Vagina (tissue), 2 donors: ENCODE data around the gene SRRM4. TPM values are rescaled to one million over a fixed set of nuclear protein-coding genes. Genes with fewer than 3 reads are reported as not detected.

ENCODE experiments used
- DNase-seq, 2 donors: peaks; one replicate each; pipeline ENCODE4 v3.0.0-alpha.2; 2017; ENCODE audit errors: extremely low spot score in 2 of 2
- H3K27ac ChIP-seq: fragments of 200-600 bp; sonication (generic); one replicate; pipeline ENCODE4 v1.5.1; 2019
- H3K27me3 ChIP-seq: fragments of 200-600 bp; sonication (generic); one replicate; pipeline ENCODE4 v1.5.1; 2019
- H3K36me3 ChIP-seq, 2 donors: fragments of 200-600 bp; sonication (generic); one replicate each; pipeline ENCODE4 v1.5.1; 2017 to 2019
- H3K4me1 ChIP-seq: fragments of 200-600 bp; sonication (generic); one replicate; pipeline ENCODE4 v1.5.1; 2019
- H3K4me3 ChIP-seq, 2 donors: fragments of 200-600 bp; sonication (generic); 1 replicate in 1 of 2; 2 replicates in 1 of 2; pipeline ENCODE4 v1.5.1; 2016 to 2019
- H3K9me3 ChIP-seq: fragments of 200-600 bp; sonication (generic); one replicate; pipeline ENCODE4 v1.5.1; 2019
- POLR2A ChIP-seq, 2 donors: fragments of 450-650 bp; IDR thresholded peaks; one replicate each; pipeline ENCODE4 v1.6.1; 2017; ENCODE audit warnings: antibody characterized with exemption in 2 of 2, mild to moderate bottlenecking in 2 of 2, moderate library complexity in 2 of 2
- POLR2AphosphoS5 ChIP-seq, 2 donors: sonication (generic); formaldehyde crosslinking; IDR thresholded peaks; one replicate each; pipeline ENCODE4 v1.9.0; 2017; ENCODE audit warnings: antibody characterized with exemption in 2 of 2, mild to moderate bottlenecking in 2 of 2, low read depth in 1 of 2; ENCODE audit not compliant: insufficient read depth in 1 of 2
- intact Hi-C: fragments of 100-400 bp; cut with DNase I; formaldehyde crosslinking; loops from one replicate; pipeline ENCODE4 v1.15.1; 2023
- total RNA-seq: library from RNA; depleted of rRNA; stranded (reverse); fragments of >200 nt; gene quantifications from one replicate; pipeline ENCODE4 v1.2.3, GENCODE V29; 2016
- TF ChIP-seq, protein P1 (sequence below), 3 experiments: fragments of 450-650 bp in 2 of 3; fragments of 200-600 bp in 1 of 3; sonication (generic) in 1 of 3; IDR thresholded peaks; one replicate each; pipeline ENCODE4 v1.5.1; 2017 to 2019; ENCODE audit warnings: antibody characterized with exemption in 3 of 3, mild to moderate bottlenecking in 2 of 3, moderate library complexity in 2 of 3

Gene SRRM4
- total RNA-seq, 1 donor from 2014 or later = under 0.01 TPM

GRCh38 chr12:119075918-119076317 lies 94.6 kb downstream of the SRRM4 start:
- Histone ChIP-seq H3K9me3 (no peaks in the 10 kb centered on the region), H3K4me3 (no peak overlapping the region), H3K27me3 (no peaks in the 10 kb centered on the region), H3K36me3 (no peaks in the 10 kb centered on the region), H3K27ac (no peak overlapping the region), H3K4me1 (no peaks in the 10 kb centered on the region)
- DNase-seq = no peak
- TF ChIP-seq, protein P1, sequence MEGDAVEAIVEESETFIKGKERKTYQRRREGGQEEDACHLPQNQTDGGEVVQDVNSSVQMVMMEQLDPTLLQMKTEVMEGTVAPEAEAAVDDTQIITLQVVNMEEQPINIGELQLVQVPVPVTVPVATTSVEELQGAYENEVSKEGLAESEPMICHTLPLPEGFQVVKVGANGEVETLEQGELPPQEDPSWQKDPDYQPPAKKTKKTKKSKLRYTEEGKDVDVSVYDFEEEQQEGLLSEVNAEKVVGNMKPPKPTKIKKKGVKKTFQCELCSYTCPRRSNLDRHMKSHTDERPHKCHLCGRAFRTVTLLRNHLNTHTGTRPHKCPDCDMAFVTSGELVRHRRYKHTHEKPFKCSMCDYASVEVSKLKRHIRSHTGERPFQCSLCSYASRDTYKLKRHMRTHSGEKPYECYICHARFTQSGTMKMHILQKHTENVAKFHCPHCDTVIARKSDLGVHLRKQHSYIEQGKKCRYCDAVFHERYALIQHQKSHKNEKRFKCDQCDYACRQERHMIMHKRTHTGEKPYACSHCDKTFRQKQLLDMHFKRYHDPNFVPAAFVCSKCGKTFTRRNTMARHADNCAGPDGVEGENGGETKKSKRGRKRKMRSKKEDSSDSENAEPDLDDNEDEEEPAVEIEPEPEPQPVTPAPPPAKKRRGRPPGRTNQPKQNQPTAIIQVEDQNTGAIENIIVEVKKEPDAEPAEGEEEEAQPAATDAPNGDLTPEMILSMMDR (IDR thresholded peaks at IDR 0.05) = no peak
- no peak for TF ChIP-seq POLR2A (IDR thresholded peaks at IDR 0.05)
- TF ChIP-seq POLR2AphosphoS5 (IDR thresholded peaks at IDR 0.05; ENCODE audit: insufficient read depth in 1 of 2, low read depth in 1 of 2) = no peak
- intact Hi-C loops = no loop called here

DNA sequence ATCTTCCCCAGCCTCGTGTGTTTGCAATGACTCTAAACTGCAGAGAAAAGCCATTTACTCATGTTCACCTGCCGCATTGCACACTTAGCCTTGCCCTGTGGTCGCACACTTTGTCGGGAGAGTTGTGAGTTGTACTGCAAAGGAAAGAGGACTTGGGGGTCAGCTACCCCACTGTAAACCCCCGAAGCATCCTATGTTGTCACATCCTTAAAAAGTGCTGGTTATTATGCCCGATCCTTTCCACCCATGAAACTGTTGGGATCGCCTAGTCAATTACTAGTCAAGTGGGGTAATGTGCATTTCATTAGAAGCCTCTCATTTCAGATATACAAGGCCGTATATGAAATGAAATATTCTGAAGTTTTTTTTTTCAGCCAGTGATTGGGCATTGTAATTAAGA lies 98.2 kb downstream of the SRRM4 start:
- Histone ChIP-seq H3K27me3 (no peaks in the 10 kb centered on the region), H3K36me3 (no peaks in the 10 kb centered on the region), H3K4me3 (no peak overlapping the region), H3K9me3 (no peaks in the 10 kb centered on the region), H3K4me1 (no peaks in the 10 kb centered on the region), H3K27ac (no peak overlapping the region)
- TF ChIP-seq POLR2A (IDR thresholded peaks at IDR 0.05) (no peak), POLR2AphosphoS5 (IDR thresholded peaks at IDR 0.05; ENCODE audit: insufficient read depth in 1 of 2, low read depth in 1 of 2) (no peak)
- DNase-seq = no peak
- intact Hi-C loops = no loop called here

DNA sequence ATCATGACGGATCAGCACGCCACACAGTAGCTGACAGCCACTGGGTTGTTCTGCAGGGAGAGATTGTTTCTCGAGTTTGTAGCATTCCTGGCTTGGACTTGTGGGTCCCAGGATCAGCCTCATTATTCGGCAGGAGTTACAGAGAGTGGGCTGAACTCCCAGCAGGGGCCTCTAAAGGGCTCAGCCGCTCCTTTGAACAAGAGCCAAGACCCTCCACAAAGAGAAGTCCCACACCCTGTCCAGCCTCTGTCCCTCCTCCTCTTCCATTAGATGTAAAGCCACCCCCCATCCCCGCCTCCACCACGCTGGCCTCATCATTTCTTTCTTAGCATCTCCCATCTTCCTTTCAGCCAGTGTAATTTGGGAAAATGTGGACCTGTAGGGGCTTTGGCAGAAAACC lies 100.7 kb downstream of the SRRM4 start:
- DNase-seq = no peak
- no peaks in the 10 kb centered on the region for H3K36me3 ChIP-seq
- no peaks in the 10 kb centered on the region for H3K27me3 ChIP-seq
- H3K4me1 ChIP-seq = no peaks in the 10 kb centered on the region
- H3K4me3 ChIP-seq = no peak overlapping the region
- H3K9me3 ChIP-seq = no peaks in the 10 kb centered on the region
- H3K27ac ChIP-seq = no peak overlapping the region
- TF ChIP-seq POLR2A (IDR thresholded peaks at IDR 0.05) (no peak), POLR2AphosphoS5 (IDR thresholded peaks at IDR 0.05; ENCODE audit: insufficient read depth in 1 of 2, low read depth in 1 of 2) (no peak)
- TF ChIP-seq, protein P1 (IDR thresholded peaks at IDR 0.05) = no peak
- intact Hi-C loops = no loop called here

GRCh38 chr12:119082496-119082895 lies 101.2 kb downstream of the SRRM4 start:
- Histone ChIP-seq H3K27me3 (no peaks in the 10 kb centered on the region), H3K4me1 (no peaks in the 10 kb centered on the region), H3K4me3 (no peak overlapping the region), H3K9me3 (no peaks in the 10 kb centered on the region), H3K27ac (no peak overlapping the region), H3K36me3 (no peaks in the 10 kb centered on the region)
- intact Hi-C loops = no loop called here
- no peak for DNase-seq
- TF ChIP-seq, protein P1 (IDR thresholded peaks at IDR 0.05) = no peak
- TF ChIP-seq POLR2A (IDR thresholded peaks at IDR 0.05) = no peak
- TF ChIP-seq POLR2AphosphoS5 (IDR thresholded peaks at IDR 0.05; ENCODE audit: insufficient read depth in 1 of 2, low read depth in 1 of 2) = no peak

DNA sequence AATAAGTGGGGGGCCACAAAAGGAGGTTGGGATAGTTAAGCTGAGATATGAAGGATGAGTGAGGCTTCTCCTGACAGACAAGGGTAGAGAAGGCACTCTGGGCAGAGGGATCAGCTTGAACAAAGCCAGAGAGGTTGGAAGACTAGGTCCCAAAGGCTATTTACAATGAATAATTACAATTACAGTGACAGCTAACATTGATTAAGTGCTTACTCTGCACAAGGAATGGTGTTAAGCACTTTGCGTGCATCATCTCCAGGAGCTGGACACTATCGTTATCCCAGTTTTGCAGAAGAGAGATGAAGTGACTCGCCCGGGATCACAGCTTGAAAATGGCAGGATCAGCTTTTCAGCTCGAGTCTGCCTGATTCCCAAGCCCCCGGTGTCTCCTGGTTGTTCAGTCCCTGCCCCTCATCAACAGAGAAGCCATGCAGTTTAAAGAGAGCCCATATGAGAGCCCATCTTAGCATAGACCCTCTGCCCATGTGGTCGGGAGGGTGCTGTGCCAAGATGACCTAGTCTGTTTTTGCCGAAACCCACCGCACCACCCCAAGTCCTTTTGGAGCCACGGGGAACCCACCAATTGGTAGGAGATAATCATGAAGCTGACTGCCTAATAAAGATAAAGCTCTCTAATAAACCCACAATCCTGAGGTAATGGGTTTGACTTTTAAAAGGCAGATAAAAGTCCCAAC lies 107.5 kb downstream of the SRRM4 start:
- Histone ChIP-seq H3K9me3 (no peaks in the 10 kb centered on the region), H3K27ac (no peak overlapping the region), H3K4me1 (no peaks in the 10 kb centered on the region), H3K4me3 (no peak overlapping the region), H3K36me3 (no peaks in the 10 kb centered on the region), H3K27me3 (no peaks in the 10 kb centered on the region)
- DNase-seq = no peak
- intact Hi-C loops = no loop called here
- TF ChIP-seq POLR2A (IDR thresholded peaks at IDR 0.05) (no peak), POLR2AphosphoS5 (IDR thresholded peaks at IDR 0.05; ENCODE audit: insufficient read depth in 1 of 2, low read depth in 1 of 2) (no peak)
- TF ChIP-seq, protein P1 (IDR thresholded peaks at IDR 0.05) = no peak
